Activated CD4-positive, alpha-beta T cell treated with anti-CD3 and anti-CD28 coated beads, Interleukin-2, amount 50 U/mL, for 4 hours (primary cell): ENCODE results near the gene HRCT1.

Source experiments
- DNase-seq, 2 experiments: peaks; one replicate each; pipeline ENCODE4 v3.0.0-alpha.2; 2020

HRCT1 gene

DNA sequence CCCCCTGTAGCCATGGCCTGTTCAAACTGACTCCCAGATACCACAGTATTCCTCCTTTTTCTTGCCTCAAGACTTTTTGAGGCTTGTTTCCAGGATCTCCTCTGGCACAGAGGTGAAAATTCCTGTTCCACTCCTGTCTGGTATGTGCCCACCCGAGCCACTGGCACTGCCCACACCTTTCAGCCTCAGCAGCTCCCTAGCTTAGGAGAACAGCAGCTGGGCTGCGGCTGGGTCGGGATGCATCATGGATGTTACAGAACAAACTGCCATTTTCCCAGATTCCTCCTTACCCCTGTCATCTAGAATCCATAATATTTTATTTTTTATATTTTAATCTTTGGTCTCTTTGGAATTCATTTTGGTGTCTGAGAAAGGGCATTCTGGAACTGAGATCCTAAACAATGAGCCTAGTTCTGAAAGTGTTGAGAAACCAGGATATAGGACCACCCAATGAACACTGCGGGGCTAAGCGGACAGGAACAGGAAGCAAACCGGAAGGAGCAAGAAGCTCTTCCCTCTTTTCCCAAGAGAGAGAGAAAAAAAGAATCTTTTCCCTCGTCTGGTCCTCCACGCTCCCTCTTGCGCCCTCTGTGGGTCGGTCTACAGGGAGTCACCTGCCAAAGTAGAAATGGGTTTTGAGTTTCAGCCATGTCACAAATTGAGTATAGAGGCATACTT lies 39.5 kb downstream of the HRCT1 start:
- peak; percentile 63 to 65 for DNase-seq

DNA sequence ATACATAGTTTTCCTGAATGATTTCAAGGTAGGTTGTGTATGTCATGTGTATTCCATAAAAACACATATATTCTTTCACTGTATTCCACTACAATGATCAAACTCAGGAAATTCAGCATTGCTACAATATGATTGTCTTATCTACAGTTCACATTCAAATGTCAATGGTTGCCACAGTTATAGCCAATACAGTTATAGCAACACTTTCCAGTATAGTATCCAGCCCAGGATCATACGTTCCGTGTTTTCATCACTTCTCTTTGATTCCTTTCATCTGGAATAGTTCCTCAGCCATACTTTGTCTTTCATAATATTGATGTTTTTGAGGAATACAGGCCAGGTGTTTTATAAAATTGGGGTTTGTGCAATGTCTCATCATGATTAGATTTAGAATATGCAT lies 42.4 kb downstream of the HRCT1 start:
- no peak for DNase-seq

DNA sequence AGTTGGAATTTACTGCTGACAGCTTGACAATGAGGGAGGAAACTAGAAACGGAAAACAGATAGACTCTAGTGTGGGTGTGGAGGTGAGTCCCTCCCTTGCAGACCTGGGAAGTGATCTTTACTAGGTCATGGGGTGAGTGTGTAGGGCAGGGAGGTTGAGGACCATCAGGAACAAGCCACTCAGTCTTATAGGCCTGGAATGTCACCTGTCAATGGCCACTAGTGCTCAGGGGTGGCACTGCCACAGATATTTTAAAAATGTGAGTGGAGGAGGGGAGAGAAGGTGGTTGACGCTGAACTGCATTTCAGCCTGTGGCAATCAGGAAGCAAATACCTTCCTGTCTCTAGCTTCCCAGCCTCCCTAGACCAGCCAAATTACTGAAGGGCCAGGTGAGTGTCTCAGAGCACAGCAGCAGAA lies 42.9 kb downstream of the HRCT1 start:
- DNase-seq: no peak

DNA sequence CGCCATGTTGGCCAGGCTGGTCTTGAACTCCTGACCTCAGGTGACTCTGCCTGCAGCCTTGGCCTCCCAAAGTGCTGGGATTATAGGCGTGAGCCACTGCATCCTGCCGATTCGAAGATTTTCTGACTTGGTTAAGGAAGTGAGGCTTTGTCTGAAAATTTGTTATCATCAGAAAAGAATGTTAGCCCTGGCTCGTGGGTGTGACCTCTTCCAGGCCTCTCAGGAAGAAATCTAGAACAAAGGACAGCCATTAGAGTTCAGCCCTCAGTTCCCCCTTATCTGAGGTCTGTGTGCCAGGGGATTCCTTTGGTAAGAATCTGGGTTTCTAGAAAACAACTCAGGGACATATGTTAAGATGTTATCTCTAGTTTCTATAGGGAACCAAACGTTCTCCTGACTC lies 45.7 kb downstream of the HRCT1 start:
- no peak for DNase-seq

DNA sequence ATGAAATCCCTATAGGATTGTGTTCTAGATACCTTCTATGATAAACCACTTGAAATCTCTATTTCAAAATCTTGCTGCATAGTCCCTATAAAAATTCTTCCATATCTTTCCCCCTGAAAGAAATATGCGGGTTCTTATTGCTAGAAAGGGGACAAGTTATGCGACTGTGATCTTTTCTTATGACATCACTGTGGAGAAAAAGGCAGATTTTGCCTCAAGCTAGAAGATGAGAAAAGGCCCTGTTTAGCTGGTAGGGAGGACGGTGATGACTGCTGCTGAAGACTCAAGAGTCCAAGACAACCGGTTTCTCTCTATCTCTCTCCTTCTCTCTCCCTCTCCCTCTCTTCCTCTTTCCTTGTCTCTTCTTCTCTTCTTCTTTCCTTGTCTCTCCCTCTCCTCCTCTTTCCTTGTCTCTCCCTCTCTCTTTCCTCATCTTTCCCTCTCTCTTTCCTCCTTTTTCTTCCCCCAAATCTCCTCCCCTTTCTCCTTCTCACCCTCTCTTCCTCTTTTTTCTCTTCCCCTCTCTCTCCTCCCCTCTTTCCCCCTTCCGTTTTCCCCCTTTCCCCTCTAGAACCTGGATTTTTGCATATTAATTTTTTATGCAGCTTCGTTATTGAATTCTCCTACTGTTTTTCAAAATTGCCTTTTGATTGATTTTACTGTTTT lies 46.7 kb downstream of the HRCT1 start:
- no peak for DNase-seq

DNA sequence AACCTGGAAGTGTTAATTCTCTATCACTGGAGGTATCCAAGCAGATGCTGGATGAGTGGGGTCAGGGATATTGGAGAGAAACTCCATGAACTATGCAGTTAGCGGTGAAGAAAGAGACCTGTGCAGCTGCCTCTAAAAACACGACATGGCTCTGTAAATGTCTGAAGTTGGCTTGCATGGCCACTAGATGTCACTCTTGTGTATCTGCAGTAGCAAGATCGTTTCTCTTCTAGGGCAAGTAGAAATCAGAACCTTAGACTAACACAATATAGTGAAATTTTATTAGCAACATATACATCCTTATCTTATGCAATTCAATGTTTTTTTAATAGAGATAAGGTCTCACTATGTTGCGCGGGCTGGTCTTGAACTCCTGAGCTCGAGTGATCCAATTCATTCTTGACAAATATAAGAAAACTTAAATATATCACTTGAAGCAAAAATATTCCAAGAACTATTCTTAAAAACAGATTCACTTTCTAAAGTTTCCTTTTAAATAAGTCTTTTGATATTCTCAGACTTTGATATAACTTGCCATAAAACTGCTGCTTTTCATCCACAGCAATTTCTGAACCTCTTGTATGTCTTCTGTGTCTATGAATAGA lies 49.0 kb downstream of the HRCT1 start:
- peak; percentile 38 to 39 for DNase-seq

DNA sequence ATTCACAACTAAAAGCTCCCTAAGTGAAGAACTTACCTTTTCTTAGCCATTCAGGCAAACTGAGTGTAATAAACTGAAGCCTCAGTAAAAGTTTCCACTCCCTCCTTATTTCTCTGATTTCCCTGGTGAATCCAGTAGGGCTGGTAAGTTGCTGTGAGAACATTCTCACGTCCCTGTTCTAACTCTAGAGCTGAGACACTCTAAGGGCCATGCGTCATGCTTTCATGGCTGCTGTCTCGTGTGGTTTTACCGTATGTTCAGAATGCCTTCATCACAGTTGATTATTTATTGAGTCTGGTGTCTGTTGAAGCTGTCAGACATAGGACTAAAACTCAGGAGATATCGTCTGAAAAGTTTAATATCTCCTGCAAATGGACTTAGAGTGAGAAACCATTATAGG lies 50.6 kb downstream of the HRCT1 start:
- DNase-seq: no peak
